LNCaP clone FGC (cell line): Measurements from ENCODE around the gene EVA1A.

Source experiments
- DNase-seq: peaks from one replicate; pipeline ENCODE4 v3.0.0-alpha.2; 2011; ENCODE audit warnings: low read depth
- H3K4me3 ChIP-seq: 2 replicates; pipeline ENCODE4 v1.5.1; 2011; ENCODE audit warnings: mild to moderate bottlenecking, low read depth, low read length, control low read depth
- TF ChIP-seq, protein P1 (sequence below): IDR thresholded peaks from 2 replicates; pipeline ENCODE4 v1.5.1; 2012; ENCODE audit warnings: mild to moderate bottlenecking; ENCODE audit not compliant: control insufficient read depth, insufficient read depth; ENCODE audit errors: extremely low read depth

Gene EVA1A

DNA sequence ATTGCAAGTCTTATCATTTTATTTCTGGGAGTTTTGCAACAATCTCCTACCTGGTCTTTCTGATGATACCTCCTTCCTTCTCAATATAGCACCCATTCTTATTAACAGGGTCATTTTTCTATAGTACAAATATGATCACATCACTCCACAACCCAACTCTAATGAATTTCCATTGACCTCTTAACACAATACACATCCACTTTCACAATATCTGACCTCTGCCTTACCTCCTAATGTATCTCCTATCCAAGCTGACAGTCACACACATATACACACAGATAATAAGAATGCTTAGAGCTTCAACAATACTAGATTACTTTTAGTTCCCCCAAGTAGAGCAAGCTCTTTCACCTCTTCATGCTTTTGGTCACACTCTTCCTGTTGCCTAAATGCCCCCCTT is 40.9 kb downstream of the EVA1A start:
- TF ChIP-seq, protein P1, sequence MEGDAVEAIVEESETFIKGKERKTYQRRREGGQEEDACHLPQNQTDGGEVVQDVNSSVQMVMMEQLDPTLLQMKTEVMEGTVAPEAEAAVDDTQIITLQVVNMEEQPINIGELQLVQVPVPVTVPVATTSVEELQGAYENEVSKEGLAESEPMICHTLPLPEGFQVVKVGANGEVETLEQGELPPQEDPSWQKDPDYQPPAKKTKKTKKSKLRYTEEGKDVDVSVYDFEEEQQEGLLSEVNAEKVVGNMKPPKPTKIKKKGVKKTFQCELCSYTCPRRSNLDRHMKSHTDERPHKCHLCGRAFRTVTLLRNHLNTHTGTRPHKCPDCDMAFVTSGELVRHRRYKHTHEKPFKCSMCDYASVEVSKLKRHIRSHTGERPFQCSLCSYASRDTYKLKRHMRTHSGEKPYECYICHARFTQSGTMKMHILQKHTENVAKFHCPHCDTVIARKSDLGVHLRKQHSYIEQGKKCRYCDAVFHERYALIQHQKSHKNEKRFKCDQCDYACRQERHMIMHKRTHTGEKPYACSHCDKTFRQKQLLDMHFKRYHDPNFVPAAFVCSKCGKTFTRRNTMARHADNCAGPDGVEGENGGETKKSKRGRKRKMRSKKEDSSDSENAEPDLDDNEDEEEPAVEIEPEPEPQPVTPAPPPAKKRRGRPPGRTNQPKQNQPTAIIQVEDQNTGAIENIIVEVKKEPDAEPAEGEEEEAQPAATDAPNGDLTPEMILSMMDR, result no peak
- no peak for DNase-seq
- H3K4me3 ChIP-seq, result no peak overlapping the region

DNA sequence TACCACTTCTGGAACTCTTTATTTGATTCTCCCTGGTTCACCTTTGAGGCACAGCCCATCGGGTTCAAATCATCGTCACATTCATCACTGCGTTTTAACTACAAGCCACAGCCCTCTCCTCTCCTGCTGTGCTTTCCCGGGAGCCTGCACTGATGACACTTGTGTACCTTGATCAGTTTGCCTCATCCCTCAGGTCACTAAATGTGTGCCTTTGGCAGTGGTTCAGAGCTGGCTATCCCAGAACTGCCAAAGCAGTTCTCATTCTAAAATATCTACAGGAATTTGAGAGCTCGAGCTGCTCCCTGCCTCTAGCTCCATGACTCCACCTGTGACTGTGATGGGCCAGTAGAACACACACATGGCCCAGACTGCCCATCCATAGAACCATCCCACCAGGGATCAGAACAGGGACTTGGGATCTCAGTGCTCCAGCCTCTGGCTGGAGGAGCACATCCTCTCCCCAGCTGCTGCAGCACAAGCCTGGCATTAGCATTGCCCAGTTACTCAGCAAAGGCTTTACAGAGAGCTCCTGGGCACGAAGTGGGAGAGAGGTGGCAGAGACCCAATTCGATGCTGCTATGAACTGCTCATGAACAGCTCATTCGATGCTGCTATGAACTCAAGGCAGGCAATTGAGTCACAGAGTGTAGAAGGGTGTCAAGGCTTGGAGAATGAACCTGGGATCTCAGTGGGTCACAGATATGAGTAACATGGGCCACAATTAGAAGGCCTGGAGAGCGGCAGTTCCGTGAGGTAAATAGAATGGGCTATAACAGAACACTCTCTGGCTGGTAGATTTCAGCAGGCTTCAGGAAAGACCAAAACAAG is 41.9 kb downstream of the EVA1A start:
- TF ChIP-seq, protein P1, result no peak
- no peak for DNase-seq
- H3K4me3 ChIP-seq, result no peak overlapping the region

DNA sequence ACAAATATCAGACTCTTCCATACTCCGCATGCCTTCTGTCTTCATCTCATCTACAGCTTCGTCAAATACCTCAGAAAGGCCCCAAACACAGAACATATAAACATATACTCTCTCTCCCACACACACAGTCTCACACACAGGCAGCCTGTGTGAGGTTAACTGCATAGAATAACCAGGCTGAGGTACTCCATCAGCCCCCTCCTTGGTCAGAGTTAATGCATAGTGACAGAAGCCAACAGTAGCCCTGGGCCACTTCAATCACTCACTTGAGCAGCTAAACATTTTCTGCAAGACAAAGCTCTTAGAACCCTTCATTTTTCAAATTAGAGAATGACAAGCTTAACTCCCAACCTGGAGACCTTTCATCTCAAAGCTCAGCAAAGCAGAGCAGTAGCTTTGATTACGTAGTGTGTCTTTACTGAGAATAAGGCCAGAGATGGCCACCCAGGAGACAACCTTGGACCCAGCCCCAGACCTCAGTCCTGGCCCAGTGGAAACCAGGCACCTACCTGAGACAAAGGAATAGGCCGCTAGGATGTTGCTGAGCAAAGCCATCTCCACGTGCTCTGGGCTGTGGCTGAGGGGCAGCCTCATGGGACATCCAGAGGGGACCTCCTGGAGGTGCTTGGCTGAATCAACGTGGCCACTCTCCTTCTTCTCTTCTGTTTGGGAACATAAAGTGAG is 43.0 kb downstream of the EVA1A start:
- H3K4me3 ChIP-seq, result no peak overlapping the region
- no peak for DNase-seq
- TF ChIP-seq, protein P1, result no peak

DNA sequence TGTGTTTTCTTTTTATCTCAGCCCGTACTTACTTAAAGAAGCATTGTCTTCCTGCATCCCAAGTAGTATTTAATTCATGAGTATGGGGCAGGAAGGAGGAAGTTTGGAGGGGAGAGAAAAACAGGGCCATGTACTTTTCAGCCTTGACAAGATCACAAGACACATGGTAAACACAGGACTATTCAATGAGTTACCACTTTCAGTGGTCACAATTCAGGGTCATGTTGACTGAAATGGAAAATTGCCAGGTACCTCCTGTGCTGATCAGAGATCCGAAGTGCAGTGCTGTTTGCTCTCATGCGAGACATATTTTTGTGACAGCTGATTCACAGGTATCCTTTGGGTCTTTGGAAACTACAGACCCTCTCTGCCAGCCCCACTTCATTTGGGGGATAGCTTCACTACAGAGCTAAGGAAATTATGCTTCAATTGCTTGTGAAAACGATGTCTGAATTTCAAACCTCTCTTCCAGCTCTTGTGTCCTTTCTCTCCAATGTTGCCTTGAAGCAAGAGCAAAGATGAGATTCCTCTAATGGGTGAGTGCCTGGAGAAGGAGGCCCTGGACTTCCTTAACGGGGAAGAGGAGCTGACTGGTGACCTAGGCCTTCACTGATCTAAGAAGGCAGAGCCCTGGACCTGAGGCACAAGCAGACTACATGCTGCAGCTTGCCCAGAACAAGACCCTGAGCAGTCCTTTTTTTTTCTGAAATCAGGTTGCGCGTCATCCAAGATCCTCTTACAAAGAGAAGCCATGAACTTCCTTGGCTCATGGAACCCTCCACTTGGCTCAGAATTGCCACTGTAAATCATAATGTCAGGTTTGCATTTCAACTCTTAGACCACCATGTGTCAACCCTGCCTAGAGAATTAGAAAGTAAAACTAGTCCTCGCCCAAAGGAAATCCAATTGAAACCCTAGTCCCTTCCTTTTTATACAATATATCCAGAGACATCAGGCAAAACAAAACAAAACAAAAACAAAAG is 44.1 kb downstream of the EVA1A start:
- DNase-seq, result no peak
- TF ChIP-seq, protein P1, result no peak
- no peak overlapping the region for H3K4me3 ChIP-seq

DNA sequence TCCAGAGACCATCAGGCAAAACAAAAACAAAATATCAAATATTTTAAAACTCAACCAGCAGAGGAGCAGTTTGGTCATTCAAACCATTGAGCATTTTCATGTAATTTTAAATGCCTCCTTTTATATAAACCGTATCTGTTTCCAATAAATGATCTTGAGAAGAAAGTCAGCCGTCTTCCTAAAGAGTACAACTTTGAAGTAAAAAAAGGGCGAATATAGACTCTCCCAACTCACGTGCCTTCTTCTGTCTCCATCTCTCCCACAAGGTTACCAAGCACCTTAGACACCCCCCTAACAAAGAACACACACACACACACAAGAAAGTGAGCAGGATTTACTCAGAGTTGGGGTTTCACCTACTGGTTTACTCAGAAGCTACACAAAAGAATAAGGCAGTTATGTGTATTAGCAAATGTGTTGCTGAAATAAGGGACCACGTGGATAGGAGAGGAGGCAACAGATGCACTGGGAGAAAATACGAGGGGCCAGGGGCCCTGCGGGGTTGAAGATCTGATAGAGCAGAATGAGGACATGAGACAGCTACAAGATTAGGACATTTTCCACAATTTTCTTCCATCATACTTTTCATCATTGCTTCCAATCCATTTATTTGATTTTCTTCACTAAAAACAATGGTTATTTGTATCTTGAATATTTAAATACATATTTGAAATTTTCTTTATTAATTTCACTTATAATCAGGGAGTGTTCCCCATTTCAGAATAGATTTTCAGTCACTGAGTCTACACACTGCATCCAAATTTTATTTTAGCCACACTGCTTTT is 45.0 kb downstream of the EVA1A start:
- H3K4me3 ChIP-seq, result no peak overlapping the region
- TF ChIP-seq, protein P1, result no peak
- no peak for DNase-seq

DNA sequence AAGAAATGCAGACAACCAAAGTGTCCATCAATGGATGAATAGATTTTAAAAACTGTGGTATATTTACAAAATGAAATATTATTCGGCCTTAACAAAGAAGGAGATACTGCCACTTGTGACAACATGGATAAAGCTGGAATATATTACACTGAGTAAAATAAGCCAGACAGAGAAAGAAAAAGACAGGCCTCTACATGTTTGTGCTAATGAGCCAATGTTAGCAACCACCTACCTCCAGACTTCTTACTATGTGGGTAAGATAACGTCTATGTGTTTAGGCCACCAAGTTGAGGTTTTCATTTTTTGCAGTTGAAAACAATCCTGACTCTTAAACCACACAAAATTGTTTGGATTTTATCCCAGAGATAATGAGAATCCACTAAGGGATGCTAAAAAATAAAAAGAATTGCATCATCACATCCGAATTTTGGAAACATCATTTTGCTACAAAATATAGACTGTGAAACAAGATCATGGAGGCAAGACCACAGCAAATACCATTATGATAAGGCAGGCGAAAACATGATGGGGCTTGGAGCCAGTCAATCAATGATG is 47.0 kb downstream of the EVA1A start:
- TF ChIP-seq, protein P1, result no peak
- DNase-seq, result no peak
- H3K4me3 ChIP-seq, result no peak overlapping the region
